ENCODE data around the gene CRMP1. TPM values are rescaled to one million over a fixed set of nuclear protein-coding genes. Genes with fewer than 3 reads are reported as not detected.

The CRMP1 gene
- total RNA-seq, 1 experiment from 2014 or later: not detected

DNA sequence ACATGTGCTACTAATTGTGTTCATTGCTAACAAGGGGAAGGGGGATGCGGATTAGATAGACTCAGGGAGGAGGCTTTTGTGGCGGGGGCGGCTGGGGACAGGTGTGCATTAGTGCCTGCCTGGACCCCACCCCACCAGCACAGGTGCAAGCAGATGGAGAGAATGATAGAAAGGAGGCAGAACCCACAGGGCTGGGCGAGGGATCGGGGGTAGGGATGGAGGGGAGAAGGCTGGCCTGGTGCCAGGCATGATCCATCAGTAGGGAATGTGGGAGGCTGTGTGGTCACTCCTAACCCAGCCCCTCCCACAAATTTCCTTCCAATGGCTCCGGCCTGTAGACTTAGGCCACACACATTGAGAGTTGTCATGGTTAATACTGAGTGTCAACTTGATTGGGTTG is 30.5 kb upstream of the CRMP1 start:
- no peak for TF ChIP-seq EZH2 (IDR thresholded peaks at IDR 0.05; ENCODE audit: low read depth)
- TF ChIP-seq, protein P1, sequence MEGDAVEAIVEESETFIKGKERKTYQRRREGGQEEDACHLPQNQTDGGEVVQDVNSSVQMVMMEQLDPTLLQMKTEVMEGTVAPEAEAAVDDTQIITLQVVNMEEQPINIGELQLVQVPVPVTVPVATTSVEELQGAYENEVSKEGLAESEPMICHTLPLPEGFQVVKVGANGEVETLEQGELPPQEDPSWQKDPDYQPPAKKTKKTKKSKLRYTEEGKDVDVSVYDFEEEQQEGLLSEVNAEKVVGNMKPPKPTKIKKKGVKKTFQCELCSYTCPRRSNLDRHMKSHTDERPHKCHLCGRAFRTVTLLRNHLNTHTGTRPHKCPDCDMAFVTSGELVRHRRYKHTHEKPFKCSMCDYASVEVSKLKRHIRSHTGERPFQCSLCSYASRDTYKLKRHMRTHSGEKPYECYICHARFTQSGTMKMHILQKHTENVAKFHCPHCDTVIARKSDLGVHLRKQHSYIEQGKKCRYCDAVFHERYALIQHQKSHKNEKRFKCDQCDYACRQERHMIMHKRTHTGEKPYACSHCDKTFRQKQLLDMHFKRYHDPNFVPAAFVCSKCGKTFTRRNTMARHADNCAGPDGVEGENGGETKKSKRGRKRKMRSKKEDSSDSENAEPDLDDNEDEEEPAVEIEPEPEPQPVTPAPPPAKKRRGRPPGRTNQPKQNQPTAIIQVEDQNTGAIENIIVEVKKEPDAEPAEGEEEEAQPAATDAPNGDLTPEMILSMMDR (conservative IDR thresholded peaks at IDR 0.05): no peak
- Histone ChIP-seq H3K4me1 (replicated peaks; ENCODE audit: insufficient read depth) (no peaks in the 10 kb centered on the region), H3K4me2 (no peak overlapping the region), H3K27ac (no peak overlapping the region), H3K4me3 (no peak overlapping the region), H3K36me3 (ENCODE audit: low read depth) (no peaks in the 10 kb centered on the region), H3K27me3 (ENCODE audit: insufficient read depth, low read depth) (peaks cover 60% of the 10 kb centered on the region), H3K79me2 (ENCODE audit: low read depth) (no peaks in the 10 kb centered on the region), H3F3A (ENCODE audit: insufficient read depth, low read depth) (no peaks in the 10 kb centered on the region), H3K9me3 (ENCODE audit: insufficient read depth, low read depth) (no peaks in the 10 kb centered on the region), H3K9me2 (ENCODE audit: insufficient read depth) (no peaks in the 10 kb centered on the region), H4K20me1 (ENCODE audit: insufficient read depth) (no peaks in the 10 kb centered on the region), H2AFZ (no peak overlapping the region)
- no peak for DNase-seq
- intact Hi-C loops (cut with micrococcal nuclease; ENCODE audit: unreplicated experiment): no loop called here
- BruUV-seq (replicated peaks): no TSS peak
- ChIA-PET POLR2A (ENCODE audit: unreplicated experiment) (no interaction called here), CTCF (no interaction called here)

DNA sequence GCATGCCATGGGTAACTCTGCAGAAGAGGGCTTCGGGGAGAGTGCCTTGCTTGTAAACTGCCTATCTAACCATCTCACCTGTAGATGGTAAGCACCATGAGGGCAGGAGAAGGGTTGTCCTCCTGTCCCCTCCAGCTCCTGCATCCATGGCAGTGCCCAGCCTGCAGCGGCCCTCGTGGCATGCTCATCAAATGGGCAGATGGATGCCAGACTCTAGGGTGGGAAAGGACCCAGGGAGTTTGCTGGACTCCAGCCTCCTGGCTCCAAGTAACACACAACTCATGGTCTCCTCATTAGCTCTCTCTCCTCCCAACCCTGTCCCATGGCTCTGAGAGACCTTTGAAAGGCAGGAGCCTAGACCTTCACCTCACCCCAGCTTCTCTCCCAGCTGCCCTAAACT is 29.7 kb upstream of the CRMP1 start:
- POLR2A ChIA-PET (ENCODE audit: unreplicated experiment): no interaction called here
- Histone ChIP-seq H3K36me3 (ENCODE audit: low read depth) (no peaks in the 10 kb centered on the region), H2AFZ (no peak overlapping the region), H3K27me3 (ENCODE audit: insufficient read depth, low read depth) (peaks cover 61% of the 10 kb centered on the region), H3K4me2 (no peak overlapping the region), H3K27ac (no peak overlapping the region), H3K9me3 (ENCODE audit: insufficient read depth, low read depth) (no peaks in the 10 kb centered on the region), H4K20me1 (ENCODE audit: insufficient read depth) (no peaks in the 10 kb centered on the region), H3K79me2 (ENCODE audit: low read depth) (no peaks in the 10 kb centered on the region), H3K4me3 (no peak overlapping the region), H3F3A (ENCODE audit: insufficient read depth, low read depth) (no peaks in the 10 kb centered on the region), H3K9me2 (ENCODE audit: insufficient read depth) (no peaks in the 10 kb centered on the region), H3K4me1 (replicated peaks; ENCODE audit: insufficient read depth) (no peaks in the 10 kb centered on the region)
- no TSS peak for BruUV-seq (replicated peaks)
- intact Hi-C loops (cut with micrococcal nuclease; ENCODE audit: unreplicated experiment): no loop called here
- CTCF ChIA-PET: no interaction called here
- no peak for DNase-seq
- TF ChIP-seq, protein P1 (conservative IDR thresholded peaks at IDR 0.05): no peak
- TF ChIP-seq EZH2 (IDR thresholded peaks at IDR 0.05; ENCODE audit: low read depth): no peak

DNA sequence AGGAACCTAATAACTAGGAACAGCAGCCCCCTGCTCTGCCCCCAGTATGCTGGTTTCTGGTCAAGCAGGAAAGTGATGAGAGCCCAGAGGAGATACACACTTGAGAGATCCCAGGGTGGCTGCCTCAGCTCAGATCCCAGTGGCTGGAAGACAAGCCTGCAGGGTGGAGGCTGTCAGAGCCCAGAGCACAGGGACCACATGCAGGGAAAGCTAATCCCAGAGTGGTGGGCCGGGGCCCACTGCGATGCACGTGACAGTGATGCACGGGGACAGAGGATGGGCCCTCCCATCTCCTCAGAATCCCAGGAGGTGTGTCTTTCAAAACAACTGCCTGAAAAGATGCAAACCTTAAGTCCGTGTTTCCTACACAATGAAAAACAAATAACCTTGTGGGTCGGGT is 29.1 kb upstream of the CRMP1 start:
- ChIA-PET CTCF (no interaction called here), POLR2A (ENCODE audit: unreplicated experiment) (no interaction called here)
- no peaks in the 10 kb centered on the region for H3K4me1 ChIP-seq (replicated peaks; ENCODE audit: insufficient read depth)
- TF ChIP-seq EZH2 (IDR thresholded peaks at IDR 0.05; ENCODE audit: low read depth): no peak
- TF ChIP-seq, protein P1 (conservative IDR thresholded peaks at IDR 0.05): no peak
- H3K9me2 ChIP-seq (ENCODE audit: insufficient read depth): no peaks in the 10 kb centered on the region
- no peak overlapping the region for H2AFZ ChIP-seq
- no peak overlapping the region for H3K4me3 ChIP-seq
- no peaks in the 10 kb centered on the region for H3K9me3 ChIP-seq (ENCODE audit: insufficient read depth, low read depth)
- H3K27ac ChIP-seq: no peak overlapping the region
- intact Hi-C loops (cut with micrococcal nuclease; ENCODE audit: unreplicated experiment): no loop called here
- no peaks in the 10 kb centered on the region for H3F3A ChIP-seq (ENCODE audit: insufficient read depth, low read depth)
- no peaks in the 10 kb centered on the region for H3K79me2 ChIP-seq (ENCODE audit: low read depth)
- peaks cover 58% of the 10 kb centered on the region for H3K27me3 ChIP-seq (ENCODE audit: insufficient read depth, low read depth)
- no peak for DNase-seq
- H3K36me3 ChIP-seq (ENCODE audit: low read depth): no peaks in the 10 kb centered on the region
- H3K4me2 ChIP-seq: no peak overlapping the region
- BruUV-seq (replicated peaks): no TSS peak
- H4K20me1 ChIP-seq (ENCODE audit: insufficient read depth): no peaks in the 10 kb centered on the region

Data from PC-9 (cell line).